NCI-H1436 (cell line): ENCODE results near the gene SIRPB1.
"Not testable (repeated sequence)": the region's sequence is repeated elsewhere in the genome, so short reads cannot be mapped to it uniquely, and the experiment has no call there.

Experiments used
- DNase-seq: peaks from one replicate; lab custom pipeline; 2025; lab: John Stamatoyannopoulos, UW

Gene SIRPB1

DNA sequence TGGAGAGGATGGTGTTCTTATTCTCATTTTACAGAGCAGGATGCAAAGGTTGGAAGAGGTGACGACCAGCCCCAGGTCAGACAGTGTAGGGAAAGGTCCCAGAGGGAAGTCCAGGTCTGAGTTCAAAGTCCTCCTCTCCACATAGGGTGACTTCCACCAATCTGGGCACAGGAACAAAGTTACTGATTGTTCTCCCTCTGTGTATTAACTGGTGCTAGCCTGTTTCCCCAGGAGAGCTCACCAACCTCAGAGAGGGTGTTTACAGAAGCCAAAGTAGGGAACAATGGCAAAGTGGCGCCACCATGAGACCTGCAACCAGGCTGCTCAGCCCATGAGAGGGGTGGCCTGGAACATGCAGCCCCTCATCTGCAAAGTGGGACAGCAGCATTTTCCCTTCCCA is 16.8 kb upstream of the SIRPB1 start:
- DNase-seq, result no peak

DNA sequence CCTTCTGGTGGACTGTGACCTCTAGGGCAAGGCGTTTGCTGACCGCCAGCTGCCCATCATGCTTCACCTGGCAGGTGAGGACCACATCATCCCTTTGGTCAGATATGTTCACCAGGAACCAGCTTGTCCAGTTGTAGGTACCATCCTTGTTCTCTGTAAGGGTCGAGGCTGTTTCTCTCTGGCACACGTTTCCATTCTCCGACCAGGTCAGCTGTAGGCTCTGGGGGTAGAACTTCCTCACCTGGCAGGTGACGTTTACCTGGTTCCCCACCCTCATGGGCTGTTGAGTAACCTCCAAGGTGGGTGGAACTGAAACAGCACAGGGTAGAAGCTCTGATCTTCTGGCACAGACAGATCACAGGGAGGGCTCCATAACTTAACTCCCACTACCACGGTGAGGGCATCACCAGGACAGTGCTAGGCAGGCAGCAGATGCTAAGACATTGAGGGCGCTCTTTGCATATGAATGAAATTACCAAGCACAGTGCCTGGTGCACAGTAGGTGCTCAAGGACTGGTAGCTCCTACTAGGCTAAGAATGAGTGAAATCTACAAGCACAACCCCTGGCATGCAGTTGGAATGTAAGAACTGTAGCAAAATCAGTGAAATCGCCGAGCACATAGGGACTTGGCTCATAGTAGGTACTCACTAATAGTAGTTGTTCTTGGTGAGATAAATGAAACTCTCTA is 15.6 kb upstream of the SIRPB1 start:
- DNase-seq, result no peak

GRCh38 chr20:1633535-1633934 is 13.7 kb upstream of the SIRPB1 start:
- no peak for DNase-seq

GRCh38 chr20:1632178-1632577 is 12.4 kb upstream of the SIRPB1 start:
- DNase-seq, result no peak

DNA sequence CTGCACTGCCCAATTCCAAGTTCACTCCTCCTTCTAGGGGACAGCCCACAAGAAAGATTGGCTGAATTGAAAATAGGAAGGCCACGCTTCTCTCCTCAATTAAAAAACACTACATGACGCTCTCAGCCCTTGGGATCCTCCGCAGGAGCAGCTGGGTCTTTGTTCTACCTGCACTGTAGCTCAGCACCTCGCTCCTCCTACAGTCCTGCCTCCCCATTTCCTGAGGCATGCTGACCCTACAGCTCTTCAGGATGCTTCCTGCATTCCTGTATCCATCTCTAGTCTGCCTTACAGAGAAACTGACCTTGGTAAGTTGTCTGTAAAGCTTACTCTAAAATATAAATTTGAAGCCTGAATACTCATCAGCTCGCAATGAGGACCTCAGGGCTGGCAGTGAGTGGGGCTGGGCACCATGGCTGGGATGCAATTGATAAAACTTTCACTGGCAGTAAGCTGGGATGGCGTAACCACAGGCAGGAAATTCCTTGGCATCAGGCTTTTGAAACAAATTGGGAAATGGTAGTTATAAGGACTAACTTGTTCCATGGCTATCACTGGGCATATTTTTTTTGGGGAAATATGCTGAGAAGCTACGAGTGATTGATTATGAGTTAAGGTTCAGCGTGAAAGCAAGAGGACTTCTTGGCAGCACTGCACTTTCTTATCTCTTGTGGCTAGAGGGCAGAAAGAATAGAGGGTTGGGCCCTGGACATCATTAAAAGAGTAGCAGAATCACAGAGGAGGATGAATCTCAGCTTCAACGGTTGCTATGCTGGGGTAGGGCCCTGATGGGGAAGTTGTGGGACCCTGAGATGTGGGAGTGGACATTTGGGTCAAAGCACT is 11.7 kb upstream of the SIRPB1 start:
- DNase-seq, result no peak

DNA sequence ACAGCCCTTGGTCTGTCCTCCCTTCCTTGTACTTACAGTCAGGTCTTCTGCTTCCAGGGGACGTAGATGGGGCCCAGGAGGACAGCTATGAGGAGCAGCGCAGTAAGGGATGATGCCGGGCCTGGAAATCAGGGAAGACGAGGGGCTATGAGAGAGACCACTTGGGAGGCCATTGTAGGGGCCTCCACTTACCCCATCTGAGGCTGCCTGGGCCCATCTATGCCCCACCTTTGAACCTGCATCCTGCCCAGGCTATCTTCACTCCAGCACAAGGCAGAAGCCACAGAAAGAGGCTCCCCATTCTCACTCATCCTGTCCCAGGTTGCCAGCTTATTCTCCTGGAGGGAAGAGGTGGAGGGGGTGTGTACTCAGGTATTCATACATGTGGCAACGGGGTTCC is 10.4 kb upstream of the SIRPB1 start:
- DNase-seq, result no peak

DNA sequence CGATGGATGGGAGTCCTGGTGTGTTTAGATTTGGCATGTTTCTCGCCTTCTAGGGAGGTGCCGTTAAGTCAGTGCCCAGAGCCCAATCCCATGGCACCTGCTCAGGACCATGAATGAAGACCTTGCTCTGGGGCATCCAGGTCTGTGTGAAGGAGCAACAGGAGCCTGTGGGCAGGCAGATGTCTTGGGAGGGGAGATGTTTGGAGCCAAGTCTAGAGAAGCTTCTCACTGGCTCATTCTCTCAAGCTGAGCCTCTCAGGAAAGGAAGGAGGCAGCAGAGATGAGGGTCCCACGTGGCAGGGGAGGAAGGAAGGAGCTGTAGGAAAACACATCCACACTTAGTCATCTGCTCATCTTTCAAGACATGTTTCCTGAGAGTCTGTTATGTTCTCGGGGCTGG is 9.5 kb upstream of the SIRPB1 start:
- DNase-seq, result no peak

DNA sequence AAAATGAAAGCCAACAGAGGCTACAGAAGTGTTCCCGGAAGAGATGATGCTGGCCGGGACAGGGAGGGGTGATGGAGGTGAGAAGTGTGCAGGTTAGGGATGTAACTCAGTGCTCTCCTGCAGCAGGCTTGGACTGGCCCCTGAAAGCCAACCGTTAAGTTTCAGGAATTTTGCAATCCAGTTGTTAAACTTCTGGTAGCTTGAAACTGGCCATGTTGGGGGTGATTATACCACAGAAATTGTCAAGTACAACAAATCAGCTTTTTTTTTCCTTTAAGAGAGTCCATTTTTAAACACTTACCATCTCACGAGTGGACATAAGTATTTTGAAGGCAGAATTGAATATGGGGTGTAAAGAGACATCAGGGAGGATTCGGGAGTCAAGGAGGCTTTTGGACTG is 8.8 kb upstream of the SIRPB1 start:
- no peak for DNase-seq

DNA sequence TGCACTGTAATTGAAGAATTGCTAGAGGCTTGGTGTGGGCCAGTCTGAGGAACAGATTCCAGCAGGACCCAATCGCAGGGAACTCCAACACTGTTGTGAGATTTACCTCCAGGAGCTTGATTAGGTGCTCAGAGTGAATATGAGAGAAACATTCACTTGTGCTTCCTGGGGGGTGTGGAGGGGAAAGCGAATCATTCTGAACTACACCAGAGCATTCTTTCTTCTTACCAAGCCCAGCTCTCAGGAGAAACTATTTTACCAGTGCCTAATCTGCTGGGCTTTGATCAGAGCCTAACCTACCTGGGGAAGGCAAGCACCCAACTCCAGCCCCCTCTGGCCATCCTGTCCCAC is 7.4 kb upstream of the SIRPB1 start:
- DNase-seq, result no peak

GRCh38 chr20:1626528-1627199 is 6.9 kb upstream of the SIRPB1 start:
- DNase-seq, result no peak

GRCh38 chr20:1625083-1625690 is 5.4 kb upstream of the SIRPB1 start:
- no peak for DNase-seq

DNA sequence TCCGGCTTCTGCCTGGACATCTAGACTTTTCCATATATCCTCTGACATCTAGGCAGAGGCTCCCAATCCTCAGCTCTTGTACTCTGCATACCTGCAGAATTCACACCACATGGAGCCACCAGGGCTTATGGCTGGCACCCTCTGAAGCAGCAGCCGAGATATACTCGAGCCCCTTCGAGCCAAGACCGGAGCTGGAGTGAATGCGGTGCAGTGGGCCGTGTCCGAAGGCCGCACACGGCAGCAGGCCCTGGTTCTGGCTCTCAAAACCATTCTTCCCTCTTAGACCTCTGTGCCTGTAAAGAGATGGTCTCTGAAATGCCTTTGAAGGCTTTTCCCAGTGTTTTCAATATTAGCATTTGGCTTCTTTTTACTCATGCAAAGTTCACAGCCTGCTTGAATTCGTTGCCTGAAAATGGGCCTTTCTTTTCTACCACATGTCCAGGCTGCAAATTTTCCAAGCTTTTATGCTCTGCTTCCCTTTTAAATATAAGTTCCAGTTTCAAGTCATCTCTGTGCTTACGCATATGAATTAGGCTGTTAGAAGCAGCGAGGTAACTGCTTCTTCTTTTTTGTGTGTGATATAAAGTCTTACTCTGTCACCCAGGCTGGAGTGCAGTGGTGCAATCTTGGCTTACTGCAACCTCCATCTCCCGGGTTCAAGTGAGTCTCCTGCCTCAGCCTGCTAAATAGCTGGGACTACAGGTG is 3.8 kb upstream of the SIRPB1 start:
- no peak for DNase-seq

DNA sequence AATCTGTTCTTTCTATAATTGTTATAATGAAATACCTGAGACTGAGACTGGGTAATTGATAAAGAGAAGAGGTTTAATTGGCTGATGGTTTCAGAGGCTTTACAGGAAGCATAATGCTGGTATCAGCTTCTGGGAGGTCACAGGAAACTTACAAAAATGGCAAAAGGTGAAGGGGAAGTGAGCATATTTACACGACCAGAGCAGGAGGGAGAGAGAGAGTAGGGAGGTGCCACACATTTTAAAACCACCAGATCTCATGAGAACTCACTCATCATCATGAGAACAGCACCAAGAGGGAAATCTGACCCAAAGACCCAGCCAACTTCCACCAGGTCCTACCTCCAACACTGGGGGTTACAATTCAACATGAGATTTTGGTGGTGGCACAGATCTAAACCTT is 2.6 kb upstream of the SIRPB1 start:
- DNase-seq, result no peak

DNA sequence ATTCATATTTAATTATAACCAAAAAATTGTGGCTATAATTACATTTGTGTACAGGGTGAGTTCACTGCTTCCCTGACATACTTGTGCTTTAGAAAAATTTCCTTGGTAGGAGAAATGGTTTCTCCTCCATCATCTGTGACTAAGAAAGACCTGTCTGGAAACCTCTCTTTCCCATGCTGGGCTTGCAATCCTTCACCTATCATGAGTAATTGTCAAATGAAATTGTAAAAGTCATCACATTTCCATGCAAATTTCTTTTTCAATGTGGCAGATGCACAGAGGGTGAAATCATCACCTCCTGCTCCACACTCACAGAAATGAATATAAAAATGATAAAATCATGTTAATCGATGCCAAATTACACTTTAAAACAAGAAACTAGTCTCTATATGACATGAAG is 1.5 kb upstream of the SIRPB1 start:
- DNase-seq, result no peak

DNA sequence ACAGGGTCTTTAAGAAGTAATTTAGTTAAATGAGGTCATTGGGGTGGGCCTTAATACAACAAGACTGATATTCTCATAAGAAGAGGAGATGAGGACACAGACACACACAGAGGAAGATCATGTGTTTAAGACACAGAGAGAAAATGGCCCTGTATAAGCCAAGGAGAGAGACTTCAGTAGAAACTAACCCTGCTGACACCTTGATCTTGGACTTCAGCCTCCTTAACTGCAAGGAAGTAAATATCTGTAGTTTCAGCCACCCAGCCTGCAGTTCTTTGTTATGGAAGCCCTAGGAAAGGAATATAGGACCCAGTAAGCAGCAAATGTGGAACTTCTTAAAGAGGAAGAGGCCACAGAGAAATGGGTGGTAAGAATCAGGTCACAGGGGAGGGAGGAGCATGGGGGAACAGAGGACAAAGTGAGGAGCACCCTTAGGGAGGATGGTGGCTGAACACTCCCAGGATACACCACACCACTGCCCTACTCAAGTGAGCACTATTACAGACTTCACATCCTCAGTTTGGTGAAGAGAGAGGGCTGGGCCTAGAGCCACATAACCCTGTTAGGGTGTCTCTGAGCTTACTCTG is 762 bp downstream of the SIRPB1 start:
- DNase-seq, result no peak

DNA sequence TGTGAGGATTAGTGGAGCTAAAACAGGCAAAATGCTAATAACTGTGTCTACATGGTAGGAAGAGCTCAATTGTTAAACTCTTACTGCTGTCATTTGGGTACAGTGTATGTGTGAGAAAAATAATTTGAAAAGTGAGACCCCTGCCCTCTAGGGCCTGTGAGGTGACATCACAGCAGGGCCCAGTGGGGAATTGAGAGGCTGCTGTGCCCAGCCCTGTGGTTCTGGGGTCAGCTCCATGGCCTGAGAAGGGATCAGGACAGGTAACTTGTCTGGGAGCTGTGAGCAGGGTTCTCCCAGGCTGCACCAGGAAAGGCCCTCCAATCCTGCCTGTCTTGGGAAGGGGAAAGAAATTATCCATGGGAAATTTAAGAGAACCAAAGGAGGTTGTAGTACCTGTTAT is 1.3 kb downstream of the SIRPB1 start:
- no peak for DNase-seq

DNA sequence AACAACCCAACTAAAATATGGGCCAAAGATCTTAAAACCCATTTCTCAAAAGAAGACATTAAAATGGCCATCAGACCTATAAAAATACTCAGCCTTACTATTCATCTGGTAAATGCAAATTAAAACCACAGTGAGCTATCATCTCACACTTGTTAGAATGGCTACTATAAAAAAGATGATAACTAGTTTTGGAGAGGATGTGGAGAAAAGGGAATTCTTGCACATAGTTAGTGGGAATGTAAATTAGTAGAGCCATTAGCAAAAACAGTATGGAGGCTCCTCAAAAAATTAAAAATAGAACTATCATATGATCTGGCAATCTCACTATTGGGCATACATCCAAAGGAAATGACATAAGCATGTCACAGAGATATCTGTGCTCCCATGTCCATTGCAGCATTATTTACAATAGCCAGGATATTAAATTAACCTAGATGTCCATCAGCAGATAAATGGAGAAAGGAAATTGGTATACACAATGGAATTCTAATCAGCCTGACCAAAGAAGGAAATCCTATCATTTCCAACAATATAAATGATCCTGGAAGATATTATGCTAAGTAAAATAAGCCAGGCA is 2.9 kb downstream of the SIRPB1 start:
- DNase-seq, result no peak

DNA sequence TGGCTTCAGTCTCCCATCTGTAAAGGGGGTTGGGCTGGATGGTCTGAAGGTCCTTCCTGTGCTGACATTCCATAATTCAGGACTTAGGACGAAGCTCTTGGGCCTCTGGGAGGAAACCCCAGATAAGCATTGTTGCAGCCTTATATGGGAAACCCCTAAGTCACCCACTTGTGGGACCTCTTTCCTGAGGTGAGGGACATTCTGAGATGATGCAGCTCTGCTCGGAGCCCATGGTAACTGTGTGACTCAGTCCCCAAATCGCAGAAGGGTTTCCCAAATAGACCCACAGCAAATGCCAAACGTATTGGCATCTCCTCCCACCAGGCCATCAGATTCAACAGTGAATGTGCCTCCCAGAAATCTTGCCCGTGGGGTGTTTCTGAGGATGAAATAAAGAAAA is 9.4 kb downstream of the SIRPB1 start:
- not testable (repeated sequence) for DNase-seq

DNA sequence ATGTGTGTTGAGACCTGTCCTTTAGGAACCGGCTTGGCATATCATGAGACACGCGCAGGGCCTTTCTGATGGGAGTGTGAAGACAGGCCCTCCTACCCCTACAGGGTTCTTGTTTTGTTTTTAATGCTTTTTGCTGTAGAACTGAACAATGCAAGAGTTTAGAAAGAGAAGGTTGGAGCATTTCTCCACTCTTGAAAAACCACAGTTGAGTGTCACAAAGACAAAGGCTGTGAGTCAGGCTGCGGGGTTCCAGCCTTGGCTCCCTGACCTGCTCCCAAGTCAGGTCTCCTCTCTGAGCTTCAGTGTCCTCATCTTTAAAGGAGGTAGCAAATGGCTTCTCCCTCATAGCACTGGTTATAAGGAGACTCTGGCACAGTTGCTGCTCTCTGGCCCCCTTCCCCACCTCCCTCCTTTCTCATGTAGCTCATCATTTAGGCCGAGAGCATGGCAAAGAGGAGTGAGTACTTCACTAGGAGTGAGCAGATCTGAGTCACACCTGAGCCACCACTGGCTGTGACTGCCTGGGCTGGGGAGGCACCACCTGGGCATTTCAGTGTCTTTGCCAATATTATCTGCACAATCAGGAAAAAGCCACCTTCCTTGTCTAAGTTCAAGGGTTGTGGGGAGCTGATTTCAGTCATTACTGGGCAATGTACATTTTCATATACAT is 11.0 kb downstream of the SIRPB1 start:
- not testable (repeated sequence) for DNase-seq

DNA sequence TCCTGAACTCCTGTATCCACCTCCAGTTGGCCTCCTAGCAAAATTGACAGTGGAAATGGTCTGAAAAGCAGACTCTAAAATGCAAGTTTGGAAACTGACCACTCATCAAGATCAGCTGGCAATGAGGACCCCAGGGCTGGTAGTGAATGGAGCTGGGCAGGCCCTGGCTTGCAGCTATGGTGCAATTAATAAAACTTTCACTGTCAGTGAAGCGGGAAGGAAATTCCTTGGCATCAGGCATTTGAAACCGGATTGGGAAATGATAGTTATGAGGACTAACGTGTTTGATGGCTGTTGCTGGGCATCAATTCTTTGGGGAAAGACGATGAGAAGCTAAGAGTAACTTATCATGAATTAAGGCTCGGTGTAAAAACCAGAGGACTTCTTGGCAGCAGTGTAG is 19.1 kb downstream of the SIRPB1 start:
- DNase-seq, result no peak

DNA sequence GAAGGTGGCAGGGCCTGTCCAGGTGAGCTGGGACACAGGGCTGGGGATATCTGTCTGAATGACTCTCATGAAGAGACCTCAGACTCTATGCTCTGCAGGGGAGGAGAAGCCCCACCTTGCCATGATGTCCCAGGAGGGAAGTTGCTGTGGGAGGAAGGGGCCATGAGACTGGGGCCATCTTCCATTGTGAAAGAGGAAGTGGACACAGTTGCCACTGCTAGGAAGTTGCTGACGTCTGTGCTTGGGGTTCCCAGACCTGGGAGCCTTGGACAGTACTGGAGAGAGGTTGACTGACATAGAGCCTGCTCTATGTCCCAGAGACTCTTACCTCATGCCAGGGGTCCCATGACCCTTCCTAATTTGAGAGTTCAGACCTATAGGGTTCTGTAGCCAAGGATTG is 24.5 kb downstream of the SIRPB1 start:
- no peak for DNase-seq
